Activated T-cell treated with anti-CD3 and anti-CD28 coated beads for 4 hours (primary cell): ENCODE results near the gene TMC8.
"Not testable (repeated sequence)": the region's sequence is repeated elsewhere in the genome, so short reads cannot be mapped to it uniquely, and the experiment has no call there.

Experiments used
- DNase-seq: peaks from one replicate; pipeline ENCODE4 v3.0.0-alpha.2; 2020

TMC8 gene

DNA sequence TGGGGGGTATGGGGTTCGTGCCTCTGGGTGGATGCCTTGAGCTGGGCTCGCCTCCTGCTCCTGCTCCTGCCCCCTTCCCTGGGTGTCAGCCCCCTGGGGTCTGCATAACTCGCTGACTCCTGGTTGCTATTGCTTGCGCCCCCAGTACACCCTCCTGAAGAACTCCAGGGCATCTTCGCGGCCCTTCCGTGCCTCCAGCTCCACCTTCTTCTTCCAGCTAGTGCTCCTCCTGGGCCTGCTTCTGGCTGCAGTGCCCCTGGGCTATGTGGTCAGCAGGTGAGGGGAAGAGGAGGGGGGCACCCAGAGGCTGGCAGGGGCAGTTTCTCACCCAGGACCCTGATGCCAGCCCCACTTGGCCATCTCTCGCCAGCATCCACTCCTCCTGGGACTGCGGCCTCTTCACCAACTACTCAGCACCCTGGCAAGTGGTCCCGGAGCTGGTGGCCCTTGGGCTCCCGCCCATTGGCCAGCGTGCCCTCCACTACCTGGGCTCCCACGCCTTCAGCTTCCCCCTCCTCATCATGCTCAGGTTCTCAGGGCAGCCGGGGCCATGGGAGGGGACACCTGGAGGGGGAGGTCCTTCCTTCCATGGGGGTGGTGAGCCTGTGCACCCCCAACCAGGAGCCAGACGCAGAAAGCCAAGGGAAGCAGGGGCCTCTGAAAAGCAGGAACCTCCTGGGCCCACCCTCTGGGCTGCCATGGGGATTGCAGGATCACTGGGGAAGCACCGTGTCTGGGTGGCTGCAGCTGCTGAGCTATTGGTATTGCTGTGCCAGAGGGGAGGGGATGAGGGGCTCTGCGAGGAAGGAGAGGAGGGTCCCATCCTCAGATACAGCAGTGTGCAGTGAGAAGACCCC, 7.9 kb downstream of the TMC8 start:
- no peak for DNase-seq

- DNase-seq: not testable (repeated sequence)
Measured at GRCh38 chr17:78139861-78140168, 9.2 kb downstream of the TMC8 start.

GRCh38 chr17:78140169-78141051, 9.8 kb downstream of the TMC8 start:
- peak; percentile 86 for DNase-seq

DNA sequence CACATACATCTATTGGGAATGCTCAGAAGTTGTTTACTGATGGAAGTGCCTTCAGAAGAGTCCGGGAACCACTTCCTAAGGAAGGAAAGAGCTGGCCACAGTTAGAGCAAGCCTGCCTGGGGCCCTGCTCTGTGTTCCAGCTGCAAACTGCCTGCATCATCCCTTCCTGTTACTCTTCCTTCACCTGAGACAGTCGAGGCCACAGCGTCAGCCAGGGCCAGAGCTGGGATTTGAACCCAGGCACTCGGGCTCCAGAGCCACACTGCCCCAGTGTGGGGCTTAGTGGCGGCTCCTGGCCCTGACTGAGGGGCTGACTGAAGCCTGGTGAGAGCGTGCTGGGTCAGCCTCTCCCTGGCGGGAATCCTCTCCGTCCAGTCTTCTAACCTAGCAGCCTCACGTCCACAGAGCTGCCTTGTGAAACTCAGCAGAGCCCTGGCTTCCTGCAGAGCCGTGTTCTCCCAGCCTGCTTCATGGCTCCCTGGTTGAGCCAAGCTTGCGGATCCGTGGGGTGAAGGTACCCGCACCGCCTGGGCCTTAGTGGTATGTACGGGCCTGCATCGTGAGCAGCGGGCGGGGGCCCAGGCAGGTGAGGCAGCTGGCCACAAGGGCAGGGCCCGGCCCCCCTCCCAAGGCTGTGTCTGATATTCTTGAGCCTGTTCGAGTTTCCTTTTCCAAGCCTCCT, 11.0 kb downstream of the TMC8 start:
- no peak for DNase-seq

DNA sequence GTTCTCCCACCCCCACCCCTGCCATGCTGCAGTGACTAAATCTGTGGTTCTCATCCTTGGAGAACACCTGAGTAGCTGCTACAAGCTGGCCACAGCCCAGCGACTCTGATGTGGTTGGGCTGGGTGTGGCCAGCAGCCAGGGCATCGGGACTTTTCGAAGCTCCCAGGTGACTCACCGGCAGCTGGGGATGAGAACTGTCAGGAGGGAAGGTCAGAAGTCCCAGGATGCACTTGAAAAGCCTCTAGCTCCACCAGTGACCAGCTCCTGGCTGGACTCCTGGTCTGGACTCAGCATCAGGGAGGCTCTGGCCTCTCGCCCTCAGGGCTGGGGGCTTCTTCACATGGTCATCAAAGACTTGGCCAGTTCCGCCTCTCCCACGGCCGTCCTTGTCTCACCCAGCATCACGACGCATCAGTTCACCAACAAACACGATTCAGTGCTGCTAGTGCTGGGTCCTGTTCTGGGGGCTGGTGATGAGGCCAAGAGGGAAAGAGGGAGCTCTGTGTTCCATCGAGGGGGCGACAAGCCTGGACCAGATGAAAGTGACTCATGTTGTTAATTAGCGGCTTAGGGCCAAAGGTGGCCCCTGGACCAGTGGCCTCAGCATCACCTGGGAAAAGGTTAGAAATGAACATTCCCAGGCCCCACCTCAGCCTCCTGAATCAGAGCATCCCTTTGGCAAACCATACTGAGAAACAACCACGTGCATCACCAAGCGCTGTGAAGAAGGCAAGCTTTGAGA, 11.7 kb downstream of the TMC8 start:
- no peak for DNase-seq

DNA sequence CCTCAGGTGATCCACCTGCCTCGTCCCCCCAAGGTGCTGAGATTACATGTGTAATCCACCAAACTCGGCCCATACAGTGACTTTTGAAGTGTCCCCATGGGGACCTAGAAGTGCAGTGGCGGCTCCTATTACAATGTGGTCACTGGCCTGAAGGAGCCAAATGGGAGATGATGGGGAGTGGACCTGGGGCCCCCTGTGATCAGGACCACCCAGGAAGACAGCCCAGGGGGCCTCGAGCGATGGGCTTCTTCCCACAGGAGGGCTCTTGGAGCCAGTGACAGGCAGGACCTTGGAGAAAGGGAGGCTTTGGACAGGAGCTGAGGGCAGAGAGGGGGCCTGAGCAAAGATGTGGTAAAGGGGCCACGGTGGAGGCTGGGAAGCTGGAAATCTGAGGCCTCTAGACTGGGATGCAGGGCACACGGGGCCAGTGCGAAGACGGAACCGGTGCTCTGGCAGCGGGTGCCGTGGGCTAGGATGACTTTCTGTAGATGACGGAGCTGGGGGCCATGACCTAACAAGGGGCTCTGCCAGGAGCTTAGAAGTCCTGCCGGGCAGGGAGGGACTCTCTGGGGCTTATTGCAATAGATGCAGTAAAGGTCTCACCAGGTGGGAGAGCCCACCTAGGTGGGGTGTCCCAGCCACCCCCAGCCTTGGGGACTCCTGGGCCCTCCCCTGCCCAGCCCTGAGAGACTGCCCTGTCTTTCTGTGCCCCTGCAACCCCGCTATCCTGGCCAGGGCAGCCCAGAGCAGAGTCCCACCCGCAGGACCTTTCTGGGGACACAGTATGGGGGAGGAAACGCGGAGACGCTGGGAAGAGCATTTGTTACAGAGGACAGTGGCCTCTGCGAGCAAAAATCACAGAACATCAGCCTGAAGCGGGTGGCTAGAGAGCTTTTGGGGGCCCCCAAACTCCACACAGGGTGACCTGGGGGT, 12.9 kb downstream of the TMC8 start:
- DNase-seq: no peak

GRCh38 chr17:78144147-78144719, 13.7 kb downstream of the TMC8 start:
- no peak for DNase-seq

DNA sequence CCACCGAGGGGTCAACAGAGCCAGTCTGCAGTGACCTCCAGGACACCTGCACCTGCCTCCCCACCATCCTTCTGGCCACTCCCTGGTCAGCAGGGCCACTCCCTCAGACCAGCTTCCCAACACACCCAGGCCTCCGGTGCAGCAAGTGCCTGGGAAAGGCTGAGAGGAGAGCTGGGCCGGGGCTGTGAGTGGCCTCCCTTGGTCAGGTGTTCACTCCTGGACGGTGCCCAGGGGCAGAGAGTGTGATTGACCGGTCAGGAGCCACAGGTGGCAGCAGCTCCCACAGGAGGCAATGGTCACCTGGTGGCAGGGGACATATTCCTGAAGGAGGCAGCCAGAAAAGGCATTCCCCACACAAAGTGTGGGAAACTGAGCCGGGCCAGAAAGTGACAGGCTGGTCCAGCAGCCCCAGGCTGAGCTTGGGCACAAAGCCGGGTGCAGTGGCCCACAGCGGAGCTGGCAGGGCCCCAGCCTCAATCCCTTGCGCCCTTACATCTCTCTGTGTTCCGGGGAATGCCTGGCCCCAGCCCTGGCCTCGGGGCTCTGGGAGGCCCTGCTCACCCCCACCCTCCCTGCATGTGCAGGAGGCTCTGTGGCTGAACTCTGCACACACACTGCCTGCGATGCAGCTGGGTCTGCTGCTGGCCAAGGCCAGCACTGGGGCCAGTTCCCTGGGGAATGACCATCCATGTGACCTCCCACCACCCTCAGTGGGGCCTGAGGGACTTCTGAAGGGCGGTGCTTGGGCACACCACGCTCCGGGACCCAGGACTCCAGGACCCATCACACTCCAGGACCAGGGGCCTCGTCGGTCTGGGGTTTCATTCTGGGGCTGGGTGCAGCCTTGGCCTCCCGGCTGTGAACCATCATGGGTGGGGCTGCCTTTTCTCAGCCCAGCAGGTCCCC, 14.4 kb downstream of the TMC8 start:
- no peak for DNase-seq

GRCh38 chr17:78146471-78146869, 15.9 kb downstream of the TMC8 start:
- DNase-seq: no peak

- no peak for DNase-seq
Measured at GRCh38 chr17:78146881-78147280, 16.3 kb downstream of the TMC8 start.

DNA sequence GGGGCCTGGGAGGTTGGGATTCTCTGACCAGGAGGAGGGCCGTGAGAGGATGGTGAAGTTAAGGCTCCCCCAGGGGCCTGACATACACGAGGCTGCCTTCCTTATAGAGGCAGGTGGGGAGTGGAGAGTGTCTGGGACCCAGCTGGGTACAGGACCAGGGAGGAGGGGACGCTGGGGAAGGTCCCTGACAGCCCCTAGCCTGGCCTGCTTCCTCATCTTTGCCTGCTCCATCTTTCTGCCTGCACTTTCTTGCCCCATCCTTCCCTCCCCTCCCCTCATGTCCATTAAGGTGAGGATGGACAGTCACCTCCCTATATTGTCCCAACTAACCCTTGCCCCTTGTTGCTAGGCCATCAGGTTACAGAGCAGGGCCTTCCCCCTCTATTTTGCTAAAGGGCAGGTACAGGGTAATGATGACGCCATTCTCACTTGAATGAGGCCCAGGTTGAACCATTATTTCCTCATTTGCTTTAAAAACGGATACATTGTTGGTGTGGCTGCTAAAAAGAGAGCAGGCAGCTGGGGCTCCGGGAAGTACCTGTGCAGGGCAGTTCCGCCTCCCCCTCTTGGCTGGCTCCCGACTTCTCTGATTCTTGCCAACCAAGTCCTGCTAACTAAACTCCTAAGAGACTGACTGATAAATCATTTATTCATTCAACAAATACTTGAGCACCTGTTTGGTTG, 16.9 kb downstream of the TMC8 start:
- no peak for DNase-seq

GRCh38 chr17:78148286-78149016, 17.9 kb downstream of the TMC8 start:
- DNase-seq: no peak

DNA sequence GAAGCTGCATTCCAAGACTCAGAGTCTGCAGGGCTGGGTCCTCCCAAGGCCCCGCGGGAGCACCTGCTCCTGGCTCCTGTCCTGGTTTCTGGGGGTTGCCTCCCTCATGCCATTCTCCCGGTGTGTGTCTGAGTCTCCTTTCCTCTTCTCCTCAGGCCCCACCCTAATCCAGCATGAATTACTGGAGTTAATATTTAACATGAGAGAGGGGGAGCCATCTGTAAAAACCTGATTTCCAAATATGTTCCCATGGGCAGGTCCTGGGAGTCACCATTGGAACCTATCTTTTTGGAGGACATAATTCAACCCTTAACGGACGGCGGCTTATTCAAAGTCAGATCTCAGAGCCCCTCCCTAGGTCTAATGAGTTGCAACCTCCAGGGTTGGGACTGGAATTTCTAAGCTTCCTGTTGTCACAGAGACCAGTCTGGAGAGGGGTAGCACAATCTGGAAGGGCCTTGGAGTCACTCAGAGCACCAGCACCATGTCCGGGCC, 21.0 kb downstream of the TMC8 start:
- DNase-seq: no peak

DNA sequence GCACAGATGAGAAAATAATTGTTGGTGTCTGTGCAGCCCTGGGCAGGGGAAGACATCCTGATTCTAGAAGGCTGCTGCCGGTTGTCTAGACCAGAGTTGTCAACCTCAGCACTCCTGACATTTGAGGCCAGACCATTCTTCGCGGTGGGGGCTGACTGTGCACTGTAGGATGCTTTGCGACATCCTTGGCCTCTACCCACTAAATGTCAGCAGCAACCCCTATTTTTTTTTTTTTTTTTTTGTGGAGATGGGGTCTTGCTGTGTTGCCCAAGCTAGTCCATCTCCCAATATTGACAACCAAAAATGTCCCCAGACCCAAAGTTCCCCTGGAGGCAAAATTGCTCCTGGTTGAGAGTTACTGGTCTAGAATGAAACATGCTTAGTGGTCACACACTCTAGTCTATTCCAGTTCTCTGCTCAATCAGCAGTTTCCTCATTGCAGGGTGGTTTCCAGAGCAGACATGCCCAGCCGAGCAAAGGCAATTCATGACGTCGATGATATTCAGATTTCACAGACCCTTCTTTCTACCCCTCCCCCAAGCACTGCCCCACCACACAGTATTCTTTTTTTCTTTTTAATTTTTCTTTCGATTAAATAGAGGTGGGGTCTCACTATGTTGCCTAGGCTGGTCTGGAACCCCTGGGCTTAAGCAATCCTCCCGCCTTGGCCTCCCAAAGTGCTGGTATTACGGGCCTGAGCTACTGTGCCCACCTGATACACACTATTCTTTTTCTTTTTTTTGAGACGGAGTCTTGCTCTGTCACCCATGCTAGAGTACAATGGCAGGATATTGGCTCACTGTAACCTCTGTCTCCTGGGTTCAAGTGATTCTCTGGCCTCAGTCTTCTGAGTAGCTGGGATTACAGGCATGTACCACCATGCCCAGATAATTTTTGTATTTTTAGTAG, 24.6 kb downstream of the TMC8 start:
- no peak for DNase-seq

GRCh38 chr17:78159575-78160158, 29.1 kb downstream of the TMC8 start:
- no peak for DNase-seq

DNA sequence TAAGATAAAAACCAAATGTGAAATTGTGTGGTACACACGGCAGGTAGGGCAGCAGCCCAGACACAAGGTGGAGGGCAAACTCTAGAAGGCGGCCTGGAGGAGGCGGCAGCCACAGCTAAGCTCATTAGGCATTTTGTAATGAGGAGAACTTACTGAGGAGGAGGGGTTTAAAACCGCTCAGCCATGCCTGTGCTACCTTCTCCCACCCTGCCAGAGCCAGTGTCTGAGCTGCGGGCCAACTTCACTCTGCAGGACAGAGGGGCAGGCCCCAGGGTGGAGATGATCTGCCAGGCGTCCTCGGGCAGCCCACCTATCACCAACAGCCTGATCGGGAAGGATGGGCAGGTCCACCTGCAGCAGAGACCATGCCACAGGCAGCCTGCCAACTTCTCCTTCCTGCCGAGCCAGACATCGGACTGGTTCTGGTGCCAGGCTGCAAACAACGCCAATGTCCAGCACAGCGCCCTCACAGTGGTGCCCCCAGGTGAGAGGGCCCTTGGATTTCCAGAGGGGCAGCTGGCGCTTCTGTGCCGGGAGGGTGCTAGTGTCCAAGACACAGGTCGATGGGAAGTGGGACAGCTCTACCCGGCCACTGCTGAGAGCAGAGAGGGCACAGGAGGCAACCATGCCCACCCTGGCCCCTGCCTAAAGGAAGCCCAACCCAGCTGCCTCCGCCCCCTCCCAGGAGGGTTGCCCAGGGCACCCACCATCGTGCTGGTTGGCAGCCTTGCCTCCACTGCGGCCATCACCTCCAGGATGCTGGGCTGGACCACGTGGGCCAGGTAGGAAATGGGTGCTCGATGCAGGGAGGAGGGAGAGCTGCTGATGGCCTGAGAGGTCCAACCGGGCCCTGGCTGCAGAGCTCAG, 33.5 kb downstream of the TMC8 start:
- no peak for DNase-seq
